HepG2 (cell line): ENCODE results near the gene MED25. TPM values are rescaled to one million over a fixed set of nuclear protein-coding genes. Genes with fewer than 3 reads are reported as not detected.

Experiments
- ATAC-seq: fragments of 200-7000 bp; cut with Tn5 transposase; 3 replicates; pipeline ENCODE4 v1.9.1; 2020; ENCODE audit warnings: mild to moderate bottlenecking, moderate library complexity
- BruUV-seq: library from RNA; stranded (reverse); fragments of 400-500 nt; replicated peaks from 2 replicates; lab custom pipeline; 2021; lab: Mats Ljungman, UMichigan
- CTCF ChIA-PET: fragments of 300-600 bp; formaldehyde crosslinking; extraction: SDS; loops from one replicate; lab custom pipeline; 2021; ENCODE audit warnings: low total read pairs, inconsistent platforms, low intra/inter-chr PET ratio; lab: Yijun Ruan, JAX
- POLR2A ChIA-PET: fragments of 350-600 bp; sonication (Branson Sonifier 250); formaldehyde crosslinking; loops from one replicate; lab custom pipeline; 2020; ENCODE audit warnings: antibody characterized with exemption, inconsistent platforms; lab: Yijun Ruan, JAX
- DNase-seq: peaks from one replicate; pipeline ENCODE4 v3.0.0-alpha.2; 2015; ENCODE audit warnings: low spot score
- FAIRE-seq: peaks from 3 replicates; lab custom pipeline; 2011; peaks lifted over from hg19 to GRCh38; lab: Jason Lieb, UNC
- H2AFZ ChIP-seq: one replicate; pipeline ENCODE4 v1.6.1; 2011; ENCODE audit warnings: low read length, inconsistent platforms
- H3K27ac ChIP-seq: fragments of 300-600 bp; 3 replicates; pipeline ENCODE4 v1.8.0; 2011; ENCODE audit warnings: mixed run types, mild to moderate bottlenecking, mixed read lengths, low read length, inconsistent platforms; ENCODE audit not compliant: insufficient read depth; ENCODE audit errors: extremely low read length
- H3K27me3 ChIP-seq, 2 experiments: fragments of 200-600 bp in 1 of 2; 2 replicates in 1 of 2; 3 replicates in 1 of 2; pipeline versions ENCODE4 v1.6.0 to v1.8.0; 2011; ENCODE audit warnings: low read length in 2 of 2, mild to moderate bottlenecking in 2 of 2, moderate library complexity in 2 of 2, inconsistent platforms in 1 of 2; ENCODE audit not compliant: insufficient read depth in 2 of 2, control insufficient read depth in 1 of 2
- H3K36me3 ChIP-seq, 2 experiments: fragments of 200-600 bp in 1 of 2; replicated peaks in 1 of 2; 2 replicates in 1 of 2; 3 replicates in 1 of 2; pipeline versions ENCODE4 v1.5.1 to v1.8.0; 2011; ENCODE audit warnings: low read length in 2 of 2, inconsistent platforms in 1 of 2; ENCODE audit not compliant: insufficient read depth in 2 of 2, control insufficient read depth in 1 of 2
- H3K4me1 ChIP-seq: 2 replicates; pipeline ENCODE4 v1.5.1; 2012; ENCODE audit warnings: low read length, inconsistent platforms; ENCODE audit not compliant: insufficient read depth
- H3K4me2 ChIP-seq: 2 replicates; pipeline ENCODE4 v1.6.0; 2011; ENCODE audit warnings: low read depth, low read length, inconsistent platforms
- H3K4me3 ChIP-seq, 3 experiments: fragments of 200-600 bp in 1 of 3; sonication (generic), shearing (Covaris generic) in 1 of 3; replicated peaks in 1 of 3; 2 replicates each; pipeline ENCODE4 v1.5.1; 2011 to 2016; ENCODE audit warnings: low read length in 3 of 3, inconsistent platforms in 2 of 3, low read depth in 2 of 3, mild to moderate bottlenecking in 2 of 3, control low read depth in 1 of 3, mixed read lengths in 1 of 3; ENCODE audit not compliant: insufficient read depth in 1 of 3
- H3K79me2 ChIP-seq: one replicate; pipeline ENCODE4 v1.6.1; 2011; ENCODE audit warnings: low read length, inconsistent platforms; ENCODE audit not compliant: insufficient read depth
- H3K9ac ChIP-seq: 2 replicates; pipeline ENCODE4 v1.6.0; 2011; ENCODE audit warnings: mild to moderate bottlenecking, low read depth, low read length, inconsistent platforms; ENCODE audit not compliant: insufficient read depth
- H3K9me3 ChIP-seq: 2 replicates; pipeline ENCODE4 v1.5.1; 2012; ENCODE audit warnings: mild to moderate bottlenecking, low read length
- H4K20me1 ChIP-seq: 2 replicates; pipeline ENCODE4 v1.6.0; 2011; ENCODE audit warnings: inconsistent platforms, mild to moderate bottlenecking, low read length, moderate library complexity; ENCODE audit not compliant: insufficient read depth
- CREBL2 ChIP-seq: sonication (generic); formaldehyde crosslinking; IDR thresholded peaks from 2 replicates; pipeline ENCODE4 v1.8.1; 2023; ENCODE audit warnings: missing genetic modification reagents, mild to moderate bottlenecking, borderline replicate concordance
- HES4 ChIP-seq: sonication (generic); formaldehyde crosslinking; IDR thresholded peaks from 2 replicates; pipeline ENCODE4 v1.9.0; 2021; ENCODE audit warnings: mild to moderate bottlenecking, missing genetic modification reagents, borderline replicate concordance
- KLF13 ChIP-seq: sonication (generic); formaldehyde crosslinking; IDR thresholded peaks from 2 replicates; pipeline ENCODE4 v1.4.0; 2020; ENCODE audit warnings: mild to moderate bottlenecking, missing genetic modification reagents
- NR2F1 ChIP-seq, 2 experiments: fragments of 450-650 bp in 1 of 2; formaldehyde crosslinking in 1 of 2; IDR thresholded peaks; 2 replicates each; pipeline versions ENCODE4 v1.5.0 to v1.6.1; 2016 to 2020; ENCODE audit warnings: mild to moderate bottlenecking in 1 of 2, missing compliant biosample characterization in 1 of 2, missing genetic modification reagents in 1 of 2, moderate library complexity in 1 of 2
- STAT5B ChIP-seq: sonication (generic); formaldehyde crosslinking; IDR thresholded peaks from 2 replicates; pipeline ENCODE4 v1.4.0; 2020; ENCODE audit warnings: missing genetic modification reagents
- ZBTB44 ChIP-seq: sonication (generic); formaldehyde crosslinking; IDR thresholded peaks from 2 replicates; pipeline ENCODE4 v1.4.0; 2020; ENCODE audit warnings: missing genetic modification reagents
- ZNF777 ChIP-seq: sonication (generic); formaldehyde crosslinking; IDR thresholded peaks from 2 replicates; pipeline ENCODE4 v1.4.0; 2020; ENCODE audit warnings: missing genetic modification reagents
- WGBS: methylation state at CpG from one replicate; pipeline ENCODE4 v1.1.6; 2017; ENCODE audit warnings: low lambda C conversion rate; 5-methylcytosine and 5-hydroxymethylcytosine counted together
- in situ Hi-C: cut with HindIII; loops from 2 replicates; pipeline ENCODE4 v1.10.0; 2017; ENCODE audit warnings: low pct_unique_long_range_greater_than_20kb; ENCODE audit not compliant: extremely low pct_ligation_motif_present
- intact Hi-C: fragments of 100-400 bp; cut with micrococcal nuclease; formaldehyde crosslinking; loops from one replicate; pipeline ENCODE4 v1.10.0; 2022; ENCODE audit not compliant: unreplicated experiment
- polyA plus RNA-seq, 8 experiments: library from polyadenylated mRNA; depleted of rRNA in 3 of 8; stranded (reverse) in 7 of 8; unstranded in 1 of 8; fragments of >200 nt; fragmentation: Illumina TruSeq in 4 of 8; extraction: Trizol in 4 of 8; gene quantifications; 2 replicates each; pipeline versions ENCODE4 v1.2.1 to v1.2.3, GENCODE V29; 2011 to 2016; ENCODE audit warnings: low read depth in 4 of 8, missing spikeins in 1 of 8, mixed read lengths in 1 of 8; ENCODE audit not compliant: insufficient read depth in 1 of 8
- total RNA-seq, 5 experiments: library from RNA; depleted of rRNA; stranded (reverse); fragments of >200 nt; fragmentation: Illumina TruSeq; extraction: Trizol; gene quantifications; 2 replicates each; pipeline ENCODE4 v1.2.3, GENCODE V29; 2016; ENCODE audit warnings: low read depth in 1 of 5
- TF ChIP-seq, protein P1 (sequence below): sonication (generic); formaldehyde crosslinking; IDR thresholded peaks from 2 replicates; pipeline ENCODE4 v1.4.0; 2020; ENCODE audit warnings: missing genetic modification reagents

Gene MED25
- total and polyA plus RNA-seq, 2 of the 13 experiments (the other 11 are each of a cell fraction or from before 2014, with no cell fraction given), result 11.1 to 15.1 TPM

- ATAC-seq (no peak), FAIRE-seq (no peak), DNase-seq (no peak)
- Histone ChIP-seq H3K79me2 (no peaks in the 10 kb centered on the region), H3K4me1 (no peaks in the 10 kb centered on the region), H3K9me3 (no peaks in the 10 kb centered on the region), H2AFZ (no peak overlapping the region), H4K20me1 (no peaks in the 10 kb centered on the region), H3K9ac (no peak overlapping the region), H3K4me3 (no peak overlapping the region), H3K4me2 (no peak overlapping the region), H3K27me3 (no peaks in the 10 kb centered on the region), H3K36me3 (peaks cover 19 to 36% of the 10 kb centered on the region in 2 experiments; a peak in 4 of 5 replicates), H3K27ac (no peak overlapping the region)
- intact Hi-C loops, result no loop called here
- BruUV-seq, result no TSS peak
- over 99% methylated on average over 12 of the region's 14 CpGs for WGBS
- TF ChIP-seq STAT5B (CRISPR knock-in tag) (no peak), NR2F1 (CRISPR knock-in tag; IDR thresholded peaks at IDR 0.05) (no peak), KLF13 (CRISPR knock-in tag) (no peak), ZNF777 (CRISPR knock-in tag) (no peak), CREBL2 (no peak), HES4 (no peak), ZBTB44 (CRISPR knock-in tag) (no peak)
- TF ChIP-seq, protein P1, sequence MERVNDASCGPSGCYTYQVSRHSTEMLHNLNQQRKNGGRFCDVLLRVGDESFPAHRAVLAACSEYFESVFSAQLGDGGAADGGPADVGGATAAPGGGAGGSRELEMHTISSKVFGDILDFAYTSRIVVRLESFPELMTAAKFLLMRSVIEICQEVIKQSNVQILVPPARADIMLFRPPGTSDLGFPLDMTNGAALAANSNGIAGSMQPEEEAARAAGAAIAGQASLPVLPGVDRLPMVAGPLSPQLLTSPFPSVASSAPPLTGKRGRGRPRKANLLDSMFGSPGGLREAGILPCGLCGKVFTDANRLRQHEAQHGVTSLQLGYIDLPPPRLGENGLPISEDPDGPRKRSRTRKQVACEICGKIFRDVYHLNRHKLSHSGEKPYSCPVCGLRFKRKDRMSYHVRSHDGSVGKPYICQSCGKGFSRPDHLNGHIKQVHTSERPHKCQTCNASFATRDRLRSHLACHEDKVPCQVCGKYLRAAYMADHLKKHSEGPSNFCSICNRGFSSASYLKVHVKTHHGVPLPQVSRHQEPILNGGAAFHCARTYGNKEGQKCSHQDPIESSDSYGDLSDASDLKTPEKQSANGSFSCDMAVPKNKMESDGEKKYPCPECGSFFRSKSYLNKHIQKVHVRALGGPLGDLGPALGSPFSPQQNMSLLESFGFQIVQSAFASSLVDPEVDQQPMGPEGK (CRISPR knock-in tag), result no peak
- in situ Hi-C loops, result no loop called here
- POLR2A ChIA-PET, result no interaction called here
- CTCF ChIA-PET, result no interaction called here
Measured at GRCh38 chr19:49827034-49827433, 8.9 kb downstream of the MED25 start.
